ENCODE measurements around the gene CNTNAP2.
A peak's percentile ranks its signal among the peaks of the same experiment; 100 is the strongest.

CNTNAP2 gene

DNA sequence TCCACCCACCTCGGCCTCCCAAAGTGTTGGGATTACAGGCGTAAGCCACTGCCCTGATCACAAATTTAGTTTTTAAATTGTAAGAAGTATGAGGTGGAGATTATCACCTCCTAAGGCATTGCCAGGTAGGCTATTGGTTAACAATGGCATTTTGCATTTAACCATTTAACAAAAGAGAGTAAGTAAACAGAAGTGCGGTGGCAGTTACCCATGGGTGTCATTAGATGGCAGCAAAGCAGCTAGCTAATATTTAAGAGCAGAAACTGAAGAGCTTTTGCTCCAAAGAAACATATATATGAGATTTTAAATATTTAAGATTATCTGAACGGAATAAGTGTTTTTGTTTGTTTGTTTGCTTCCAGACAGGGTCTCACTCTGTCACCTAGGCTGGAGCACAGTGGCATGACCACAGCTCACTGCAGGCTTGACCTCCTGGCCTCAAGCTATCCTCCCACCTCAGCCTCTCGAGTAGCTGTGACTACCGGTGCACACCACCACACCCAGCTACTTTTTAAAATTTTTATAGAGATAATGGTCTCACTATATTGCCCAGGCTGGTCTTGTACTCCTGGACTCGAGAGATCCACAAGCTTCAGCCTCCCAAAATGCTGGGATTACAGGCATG lies 2148.4 kb downstream of the CNTNAP2 start:
- peaks cover 13 to 19% of the 10 kb centered on the region in 2 donors for H3K4me1 Mint-ChIP-seq
- H3K27me3 Mint-ChIP-seq, result peaks cover 15 to 18% of the 10 kb centered on the region in 2 donors
- DNase-seq, result no peak
- H3K9me3 Mint-ChIP-seq, result no peaks in the 10 kb centered on the region
- peak; percentile 54 to 57 for ATAC-seq (replicated peaks)
- H3K36me3 Mint-ChIP-seq, result peaks cover 0 to 2% of the 10 kb centered on the region in 2 donors
- no peak overlapping the region for H3K4me3 Mint-ChIP-seq
- no peak overlapping the region for H3K27ac Mint-ChIP-seq

DNA sequence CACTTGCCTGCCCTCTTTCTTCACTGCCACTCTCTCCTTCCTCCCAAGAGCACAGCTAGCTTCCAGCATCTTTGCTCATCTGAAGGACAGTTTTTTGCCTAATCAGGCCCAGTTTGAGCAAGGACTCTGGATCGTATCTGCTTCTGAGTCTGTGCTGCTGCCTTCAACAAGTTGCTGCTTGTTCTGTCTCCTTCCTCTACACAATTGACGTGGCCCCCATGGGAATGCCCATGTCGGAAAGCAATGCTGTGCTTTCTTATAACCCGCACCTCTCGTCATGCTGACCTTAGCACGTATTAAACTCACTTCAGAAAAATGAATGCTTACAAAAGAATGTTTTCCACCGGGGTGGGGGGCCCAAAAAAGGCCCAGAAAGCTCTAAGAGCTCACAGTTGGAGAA lies 2149.3 kb downstream of the CNTNAP2 start:
- peaks cover 0 to 2% of the 10 kb centered on the region in 2 donors for H3K36me3 Mint-ChIP-seq
- peaks cover 15 to 18% of the 10 kb centered on the region in 2 donors for H3K27me3 Mint-ChIP-seq
- ATAC-seq (replicated peaks) (no peak), DNase-seq (no peak)
- H3K9me3 Mint-ChIP-seq, result no peaks in the 10 kb centered on the region
- no peak overlapping the region for H3K4me3 Mint-ChIP-seq
- H3K4me1 Mint-ChIP-seq, result peaks cover 13 to 19% of the 10 kb centered on the region in 2 donors
- no peak overlapping the region for H3K27ac Mint-ChIP-seq

DNA sequence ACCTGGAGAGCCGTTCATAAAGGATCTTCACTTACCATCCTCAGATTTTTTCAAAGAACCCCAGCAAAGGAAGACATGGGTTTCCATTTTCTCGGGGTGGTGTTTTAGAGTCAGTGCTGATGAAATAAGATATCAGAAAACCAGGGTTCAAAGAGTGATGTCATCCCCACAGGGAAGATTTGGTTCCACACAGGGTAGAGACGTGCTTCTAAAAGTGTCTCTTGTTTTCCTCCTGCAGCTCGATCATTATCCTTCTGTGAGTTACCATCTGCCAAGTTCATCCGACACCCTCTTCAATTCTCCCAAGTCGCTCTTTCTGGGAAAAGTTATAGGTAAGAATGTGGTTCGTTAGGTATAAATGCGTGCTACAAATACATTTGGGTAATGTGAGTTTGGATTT lies 2150.2 kb downstream of the CNTNAP2 start:
- no peaks in the 10 kb centered on the region for H3K9me3 Mint-ChIP-seq
- no peak overlapping the region for H3K27ac Mint-ChIP-seq
- ATAC-seq (replicated peaks) (no peak), DNase-seq (no peak)
- H3K4me1 Mint-ChIP-seq, result peaks cover 13 to 19% of the 10 kb centered on the region in 2 donors
- peaks cover 9 to 15% of the 10 kb centered on the region in 2 donors for H3K27me3 Mint-ChIP-seq
- peaks cover 0 to 2% of the 10 kb centered on the region in 2 donors for H3K36me3 Mint-ChIP-seq
- no peak overlapping the region for H3K4me3 Mint-ChIP-seq

DNA sequence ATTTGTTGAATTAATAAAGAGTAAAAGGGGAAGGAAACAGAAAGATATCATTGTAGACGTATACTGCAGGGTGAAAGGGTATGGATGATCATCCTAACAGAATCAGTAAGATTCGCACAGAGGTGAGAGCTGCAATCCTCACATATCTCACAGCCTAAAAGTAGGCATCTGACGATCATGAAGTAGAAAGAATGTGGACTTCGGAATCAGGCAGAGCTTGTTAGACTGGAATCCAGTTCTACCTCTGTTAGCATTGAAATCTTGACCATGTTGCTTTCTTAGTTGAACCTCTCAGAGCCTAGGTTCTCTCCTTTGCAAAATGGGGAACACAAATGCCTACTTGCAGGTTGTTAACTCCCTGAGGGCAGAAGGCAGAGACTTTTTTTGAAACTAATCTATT lies 2154.0 kb downstream of the CNTNAP2 start:
- H3K9me3 Mint-ChIP-seq, result no peaks in the 10 kb centered on the region
- ATAC-seq (replicated peaks) (no peak), DNase-seq (no peak)
- H3K4me3 Mint-ChIP-seq, result no peak overlapping the region
- peaks cover 0 to 2% of the 10 kb centered on the region in 2 donors for H3K36me3 Mint-ChIP-seq
- no peak overlapping the region for H3K27ac Mint-ChIP-seq
- H3K4me1 Mint-ChIP-seq, result peaks cover 8 to 21% of the 10 kb centered on the region in 2 donors
- H3K27me3 Mint-ChIP-seq, result peaks cover 0 to 5% of the 10 kb centered on the region in 2 donors

DNA sequence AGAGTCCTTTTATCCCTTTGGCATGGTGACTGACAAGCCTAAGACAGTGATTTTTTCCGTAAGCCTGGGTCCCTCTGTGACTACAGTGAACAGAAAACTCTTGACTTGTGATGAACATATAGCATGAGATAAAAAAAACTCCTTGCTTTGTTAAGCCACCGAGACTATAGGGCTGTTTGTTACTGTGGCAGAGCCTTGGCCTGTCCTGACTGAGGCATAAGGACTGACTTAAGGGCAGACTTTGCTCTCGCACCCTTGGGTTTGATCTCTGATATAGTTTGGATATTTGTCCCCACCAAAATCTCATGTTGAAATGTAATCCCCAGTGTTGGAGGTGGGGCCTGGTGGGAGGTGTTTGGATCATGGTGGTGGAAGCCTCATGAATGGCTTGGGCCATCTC lies 2157.5 kb downstream of the CNTNAP2 start:
- Mint-ChIP-seq H3K27ac (no peak overlapping the region), H3K27me3 (peaks cover 0 to 11% of the 10 kb centered on the region in 2 donors)
- no peak for DNase-seq

DNA sequence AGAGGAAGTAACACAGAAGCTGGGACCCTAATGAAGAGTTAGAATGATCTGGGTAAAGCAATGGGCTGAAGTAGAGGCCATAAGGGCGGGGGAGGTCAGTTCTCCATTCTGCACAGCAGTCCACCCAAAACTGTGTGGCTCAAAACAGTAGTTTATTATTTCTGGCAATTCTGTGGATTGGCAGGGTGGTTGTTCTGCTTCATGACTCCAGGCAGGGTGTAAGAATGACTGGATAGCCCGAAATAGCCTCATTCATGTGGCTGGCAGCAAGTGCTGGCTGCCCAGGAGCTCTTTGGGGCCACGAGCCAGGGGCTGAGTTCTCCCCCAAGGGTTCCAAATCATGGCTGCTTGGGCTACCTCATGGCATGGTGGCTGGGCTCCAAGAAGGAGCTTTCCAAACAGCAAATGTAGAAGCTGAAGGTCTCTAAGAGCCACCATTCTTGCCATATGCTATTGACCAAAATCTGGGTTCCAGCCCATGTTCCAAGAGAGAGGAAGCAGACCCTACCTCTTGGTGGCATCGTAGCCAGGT lies 2158.8 kb downstream of the CNTNAP2 start:
- no peak overlapping the region for H3K27ac Mint-ChIP-seq
- H3K9me3 Mint-ChIP-seq, result peaks cover 3 to 5% of the 10 kb centered on the region in 2 donors
- no peak for DNase-seq
- peaks cover 22 to 36% of the 10 kb centered on the region in 2 donors for H3K4me1 Mint-ChIP-seq
- peaks cover 0 to 2% of the 10 kb centered on the region in 2 donors for H3K36me3 Mint-ChIP-seq
- peak; percentile 52 to 54 for ATAC-seq (replicated peaks)
- peaks cover 0 to 16% of the 10 kb centered on the region in 2 donors for H3K27me3 Mint-ChIP-seq
- no peak overlapping the region for H3K4me3 Mint-ChIP-seq

More for the DNA sequence above, 2157.5 kb downstream of the CNTNAP2 start:
- peaks cover 22 to 36% of the 10 kb centered on the region in 2 donors for H3K4me1 Mint-ChIP-seq
- H3K9me3 Mint-ChIP-seq, result peaks cover 2 to 4% of the 10 kb centered on the region in 2 donors
- no peak for ATAC-seq (replicated peaks)
- no peaks in the 10 kb centered on the region for H3K36me3 Mint-ChIP-seq
- no peak overlapping the region for H3K4me3 Mint-ChIP-seq

DNA sequence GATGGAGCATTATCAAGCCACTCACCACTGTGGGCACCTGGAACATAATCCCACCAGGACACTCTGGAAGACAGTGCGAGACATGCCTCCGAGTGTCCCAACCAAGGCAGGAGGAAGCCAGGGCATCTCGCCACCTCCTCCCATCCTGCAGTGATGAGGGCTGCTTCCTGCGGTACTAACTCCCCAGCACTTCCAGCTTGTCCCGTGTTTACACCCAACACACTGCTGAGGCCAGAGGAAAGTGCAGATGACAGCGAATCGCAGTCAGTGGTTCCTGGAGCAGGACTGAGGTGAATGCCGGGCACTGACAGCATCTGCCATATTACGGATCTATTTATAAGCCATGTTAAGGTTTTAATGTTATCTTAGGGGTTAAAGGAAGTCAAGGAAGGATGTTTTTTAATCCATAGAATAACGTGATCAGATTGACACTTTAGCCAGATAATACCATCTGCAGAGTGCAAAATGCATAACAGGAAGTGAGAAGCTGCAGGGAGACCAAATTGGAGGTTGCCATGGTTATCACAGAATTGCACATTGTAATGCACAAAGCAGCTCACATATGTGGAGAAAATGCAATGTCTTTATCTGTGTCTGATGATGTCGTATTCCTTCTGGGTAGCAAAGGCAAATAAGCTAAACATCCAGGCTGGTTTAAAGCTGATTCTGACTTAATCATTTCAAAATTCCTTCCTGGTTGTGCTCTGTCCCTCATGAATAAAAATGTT lies 2159.9 kb downstream of the CNTNAP2 start:
- DNase-seq (no peak), ATAC-seq (replicated peaks) (peak; percentile 55 to 57)
- Mint-ChIP-seq H3K9me3 (peaks cover 3 to 5% of the 10 kb centered on the region in 2 donors), H3K27me3 (peaks cover 0 to 16% of the 10 kb centered on the region in 2 donors), H3K27ac (no peak overlapping the region), H3K36me3 (peaks cover 0 to 2% of the 10 kb centered on the region in 2 donors), H3K4me1 (peaks cover 22 to 36% of the 10 kb centered on the region in 2 donors), H3K4me3 (no peak overlapping the region)

DNA sequence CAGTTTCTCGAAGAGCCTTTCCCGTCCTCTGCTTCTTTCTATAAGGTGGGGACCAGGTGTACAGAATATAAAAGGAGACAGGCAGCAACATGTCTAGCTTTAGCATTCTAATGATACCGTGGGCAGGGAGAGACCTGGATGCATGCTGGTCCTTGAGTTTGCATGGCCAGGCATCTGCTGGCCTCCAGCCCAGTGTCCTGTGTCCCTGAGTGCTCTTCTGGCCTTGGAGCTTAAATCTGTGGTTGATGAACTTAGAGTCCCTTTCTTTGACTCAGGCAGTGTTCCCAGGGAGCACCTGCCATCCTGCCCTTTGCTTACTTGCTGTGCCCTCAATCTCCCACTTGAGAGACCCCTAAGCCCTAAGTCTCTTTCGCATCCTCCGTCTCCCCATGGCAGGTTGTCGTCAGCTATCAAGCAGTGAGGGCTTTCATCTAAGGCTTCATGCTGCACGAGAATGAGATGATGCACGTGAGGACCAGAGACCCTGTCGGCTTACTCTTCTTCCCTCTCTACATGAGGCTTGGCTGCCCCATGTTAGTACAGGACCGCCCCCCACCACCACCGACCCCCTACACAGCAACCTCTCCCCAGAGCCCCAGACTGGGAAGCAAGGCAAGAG lies 2160.6 kb downstream of the CNTNAP2 start:
- H3K4me3 Mint-ChIP-seq, result no peak overlapping the region
- H3K27me3 Mint-ChIP-seq, result peaks cover 0 to 12% of the 10 kb centered on the region in 2 donors
- peaks cover 22 to 36% of the 10 kb centered on the region in 2 donors for H3K4me1 Mint-ChIP-seq
- H3K36me3 Mint-ChIP-seq, result peaks cover 0 to 2% of the 10 kb centered on the region in 2 donors
- H3K27ac Mint-ChIP-seq, result no peak overlapping the region
- peaks cover 3 to 5% of the 10 kb centered on the region in 2 donors for H3K9me3 Mint-ChIP-seq
- ATAC-seq (replicated peaks) (no peak), DNase-seq (no peak)

DNA sequence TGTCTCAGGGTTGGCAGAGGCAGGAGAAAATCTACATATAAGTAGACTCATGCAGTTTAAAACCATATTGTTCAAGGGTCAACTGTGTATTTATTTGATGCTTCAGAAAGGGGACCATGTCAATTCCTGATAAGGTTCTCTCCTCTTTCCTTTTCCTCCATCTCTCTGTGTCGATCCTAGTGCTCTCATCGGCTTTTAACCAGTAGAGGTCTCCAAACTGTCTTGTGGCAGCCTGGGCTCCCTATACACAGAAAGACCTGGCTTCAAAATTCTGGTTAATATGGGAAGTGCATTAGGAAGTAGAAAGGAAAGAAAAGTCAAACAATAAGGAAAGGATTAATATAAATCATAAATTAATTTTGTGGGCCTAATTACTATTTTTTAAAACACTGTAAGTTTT lies 2169.5 kb downstream of the CNTNAP2 start:
- H3K36me3 Mint-ChIP-seq, result peaks cover 4 to 9% of the 10 kb centered on the region in 2 donors

DNA sequence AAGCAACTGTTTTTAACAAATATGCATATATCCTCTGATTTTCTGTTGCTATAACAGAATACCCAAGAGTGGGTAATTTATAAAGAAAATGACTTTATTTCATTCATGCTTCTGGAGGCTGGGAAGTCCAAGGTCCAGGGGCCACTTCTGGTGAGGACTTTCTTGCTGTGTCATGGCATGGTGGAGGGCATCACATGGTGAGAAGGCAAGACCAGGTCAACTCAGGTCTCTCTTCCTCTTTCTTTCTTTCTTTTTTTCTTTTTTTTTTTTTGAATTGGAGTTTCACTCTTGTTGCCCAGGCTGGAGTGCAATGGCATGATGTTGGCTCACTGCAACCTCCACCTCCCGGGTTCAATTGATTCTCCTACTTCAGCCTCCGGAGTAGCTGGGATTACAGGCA lies 2170.9 kb downstream of the CNTNAP2 start:
- no peak for DNase-seq
- Mint-ChIP-seq H3K9me3 (peaks cover 7 to 9% of the 10 kb centered on the region in 2 donors), H3K27ac (peak overlapping the region; percentile 25), H3K27me3 (no peaks in the 10 kb centered on the region), H3K4me1 (peaks cover 18 to 53% of the 10 kb centered on the region in 2 donors), H3K4me3 (no peak overlapping the region), H3K36me3 (peaks cover 4 to 9% of the 10 kb centered on the region in 2 donors)
- ATAC-seq (replicated peaks), result peak; percentile 63 to 72

More for the DNA sequence above, 2169.5 kb downstream of the CNTNAP2 start:
- Mint-ChIP-seq H3K4me1 (peaks cover 18 to 45% of the 10 kb centered on the region in 2 donors), H3K27me3 (no peaks in the 10 kb centered on the region), H3K4me3 (no peak overlapping the region), H3K9me3 (peaks cover 7 to 9% of the 10 kb centered on the region in 2 donors), H3K27ac (no peak overlapping the region)
- ATAC-seq (replicated peaks), result no peak
- no peak for DNase-seq

DNA sequence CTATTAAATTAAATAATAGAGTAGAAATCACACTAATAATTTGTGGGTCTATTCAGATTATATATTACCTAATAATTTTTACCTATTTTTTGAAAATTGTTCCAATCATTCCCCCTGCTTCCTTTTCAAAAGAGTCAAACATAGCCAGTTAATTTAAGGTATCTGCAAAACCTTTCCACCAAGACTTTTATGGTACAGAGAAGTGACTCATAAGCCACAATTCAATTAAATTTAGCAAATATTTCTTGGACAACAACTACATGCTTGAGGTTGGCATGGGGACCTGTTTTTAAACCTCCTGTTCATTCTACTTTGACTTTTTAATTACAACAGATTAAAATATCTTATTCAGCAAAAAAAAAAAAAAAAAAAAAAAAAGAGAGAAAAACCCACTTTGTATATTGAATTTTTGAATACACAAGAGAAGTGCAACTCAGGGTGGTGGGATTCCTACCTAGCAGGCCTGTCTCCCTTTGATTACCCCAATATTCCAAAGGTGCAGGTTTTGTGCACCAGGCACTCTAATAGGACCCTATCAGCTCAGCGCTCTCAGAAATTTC lies 2172.1 kb downstream of the CNTNAP2 start:
- DNase-seq (no peak), ATAC-seq (replicated peaks) (no peak)
- H3K36me3 Mint-ChIP-seq, result peaks cover 4 to 9% of the 10 kb centered on the region in 2 donors
- H3K4me3 Mint-ChIP-seq, result no peak overlapping the region
- peaks cover 7 to 9% of the 10 kb centered on the region in 2 donors for H3K9me3 Mint-ChIP-seq
- H3K27me3 Mint-ChIP-seq, result no peaks in the 10 kb centered on the region
- H3K4me1 Mint-ChIP-seq, result peaks cover 18 to 56% of the 10 kb centered on the region in 2 donors
- no peak overlapping the region for H3K27ac Mint-ChIP-seq

DNA sequence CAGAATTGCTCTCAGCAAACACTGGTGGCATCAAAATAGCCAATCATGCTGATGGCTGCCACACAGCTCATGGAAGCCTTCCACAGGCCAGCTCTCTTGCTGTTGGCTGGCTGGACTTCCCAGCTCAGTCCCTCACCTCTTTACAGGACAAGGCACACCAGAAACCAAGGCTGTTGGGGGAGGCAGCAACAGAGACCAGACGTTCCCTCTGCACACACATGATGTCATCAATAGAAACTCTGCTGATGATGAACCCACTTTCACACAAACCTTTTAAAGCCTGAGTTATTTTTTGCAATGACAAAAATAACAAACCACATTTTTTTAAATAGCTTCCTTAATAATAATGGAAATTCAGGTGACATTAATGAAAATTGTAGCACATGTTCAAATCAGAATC lies 2173.0 kb downstream of the CNTNAP2 start:
- peaks cover 18 to 56% of the 10 kb centered on the region in 2 donors for H3K4me1 Mint-ChIP-seq
- peaks cover 0 to 5% of the 10 kb centered on the region in 2 donors for H3K36me3 Mint-ChIP-seq
- H3K4me3 Mint-ChIP-seq, result peak overlapping the region in 1 of 2 donors; percentile 56
- peaks cover 2 to 4% of the 10 kb centered on the region in 2 donors for H3K9me3 Mint-ChIP-seq
- DNase-seq (no peak), ATAC-seq (replicated peaks) (peak; percentile 62 to 67)
- no peak overlapping the region for H3K27ac Mint-ChIP-seq
- H3K27me3 Mint-ChIP-seq, result no peaks in the 10 kb centered on the region

DNA sequence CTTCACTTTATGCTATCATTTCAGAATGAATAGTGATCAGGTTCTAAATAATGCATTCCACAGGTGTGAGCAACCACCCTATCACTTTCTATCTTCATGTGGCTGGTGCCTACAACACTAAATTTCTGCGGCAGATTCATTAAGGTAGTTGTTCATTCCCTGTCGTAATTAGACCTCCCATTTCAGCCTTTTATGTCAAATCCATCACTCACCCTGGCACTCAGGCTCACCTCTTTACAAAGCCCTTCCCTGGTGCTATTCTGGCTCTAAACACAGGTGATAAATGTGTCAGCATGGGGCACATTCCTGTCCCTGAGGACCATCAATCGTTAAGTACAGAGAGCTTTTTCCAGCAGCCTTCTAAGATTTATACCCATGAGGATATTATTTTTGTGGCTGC lies 2173.9 kb downstream of the CNTNAP2 start:
- Mint-ChIP-seq H3K36me3 (peaks cover 0 to 5% of the 10 kb centered on the region in 2 donors), H3K4me1 (peaks cover 18 to 56% of the 10 kb centered on the region in 2 donors), H3K4me3 (no peak overlapping the region), H3K27ac (no peak overlapping the region), H3K9me3 (peaks cover 0 to 4% of the 10 kb centered on the region in 2 donors), H3K27me3 (no peaks in the 10 kb centered on the region)
- ATAC-seq (replicated peaks) (no peak), DNase-seq (no peak)

DNA sequence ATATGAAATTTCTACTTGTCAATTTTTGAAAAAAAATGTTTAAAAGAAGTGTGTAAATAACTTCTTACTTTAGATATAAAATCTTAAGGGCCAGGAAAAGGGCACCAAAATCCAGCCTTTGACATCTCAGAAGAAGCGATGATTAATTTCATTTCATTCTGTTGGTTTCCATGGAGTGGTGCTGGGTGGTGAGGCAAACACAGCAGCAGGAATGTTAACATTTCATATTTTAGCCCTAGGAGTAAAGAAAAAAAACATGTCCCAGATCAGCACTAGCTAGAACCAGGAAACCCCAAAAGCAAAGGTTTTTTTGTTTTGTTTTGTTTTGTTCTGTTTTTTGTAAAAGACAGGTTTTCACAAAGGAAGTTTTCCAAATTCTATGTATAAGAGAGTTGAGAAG lies 2175.2 kb downstream of the CNTNAP2 start:
- peaks cover 16 to 51% of the 10 kb centered on the region in 2 donors for H3K4me1 Mint-ChIP-seq
- DNase-seq, result no peak
- H3K36me3 Mint-ChIP-seq, result peaks cover 0 to 5% of the 10 kb centered on the region in 2 donors
- H3K4me3 Mint-ChIP-seq, result no peak overlapping the region
- H3K27me3 Mint-ChIP-seq, result no peaks in the 10 kb centered on the region
- H3K27ac Mint-ChIP-seq, result no peak overlapping the region
- H3K9me3 Mint-ChIP-seq, result peaks cover 0 to 3% of the 10 kb centered on the region in 2 donors
- no peak for ATAC-seq (replicated peaks)

Data from stimulated activated naive B cell treated with anti-CD40 and anti-IgM and Interleukin-4, amounts not matched to agents 10 μg/mL and 1 μg/mL and 100 μg/mL, for 72 hours (primary cell).